ENCODE results near the gene PSME1.

DNA sequence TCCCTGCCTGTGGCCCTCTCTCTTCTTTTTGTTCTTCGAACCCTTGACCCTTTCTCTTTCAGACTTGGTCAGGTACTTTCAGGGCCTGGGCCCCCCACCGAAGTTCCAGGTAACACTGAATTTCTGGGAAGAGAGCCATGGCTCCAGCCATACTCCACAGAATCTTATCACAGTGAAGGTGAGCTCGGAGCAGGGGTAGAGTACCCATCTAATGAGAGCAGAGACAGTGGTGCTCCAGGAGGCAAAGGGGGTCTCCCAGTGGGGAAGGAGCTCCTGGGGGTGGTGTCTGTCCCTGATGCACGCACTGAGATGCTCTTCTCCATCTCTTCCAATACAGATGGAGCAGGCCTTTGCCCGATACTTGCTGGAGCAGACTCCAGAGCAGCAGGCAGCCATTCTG is 29.8 kb downstream of the PSME1 start:
- TF ChIP-seq, protein P1, sequence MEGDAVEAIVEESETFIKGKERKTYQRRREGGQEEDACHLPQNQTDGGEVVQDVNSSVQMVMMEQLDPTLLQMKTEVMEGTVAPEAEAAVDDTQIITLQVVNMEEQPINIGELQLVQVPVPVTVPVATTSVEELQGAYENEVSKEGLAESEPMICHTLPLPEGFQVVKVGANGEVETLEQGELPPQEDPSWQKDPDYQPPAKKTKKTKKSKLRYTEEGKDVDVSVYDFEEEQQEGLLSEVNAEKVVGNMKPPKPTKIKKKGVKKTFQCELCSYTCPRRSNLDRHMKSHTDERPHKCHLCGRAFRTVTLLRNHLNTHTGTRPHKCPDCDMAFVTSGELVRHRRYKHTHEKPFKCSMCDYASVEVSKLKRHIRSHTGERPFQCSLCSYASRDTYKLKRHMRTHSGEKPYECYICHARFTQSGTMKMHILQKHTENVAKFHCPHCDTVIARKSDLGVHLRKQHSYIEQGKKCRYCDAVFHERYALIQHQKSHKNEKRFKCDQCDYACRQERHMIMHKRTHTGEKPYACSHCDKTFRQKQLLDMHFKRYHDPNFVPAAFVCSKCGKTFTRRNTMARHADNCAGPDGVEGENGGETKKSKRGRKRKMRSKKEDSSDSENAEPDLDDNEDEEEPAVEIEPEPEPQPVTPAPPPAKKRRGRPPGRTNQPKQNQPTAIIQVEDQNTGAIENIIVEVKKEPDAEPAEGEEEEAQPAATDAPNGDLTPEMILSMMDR (IDR thresholded peaks at IDR 0.05): no peak
- TF ChIP-seq EZH2 (IDR thresholded peaks at IDR 0.05): no peak
